ENCODE measurements around the gene DHFR2.

DNA sequence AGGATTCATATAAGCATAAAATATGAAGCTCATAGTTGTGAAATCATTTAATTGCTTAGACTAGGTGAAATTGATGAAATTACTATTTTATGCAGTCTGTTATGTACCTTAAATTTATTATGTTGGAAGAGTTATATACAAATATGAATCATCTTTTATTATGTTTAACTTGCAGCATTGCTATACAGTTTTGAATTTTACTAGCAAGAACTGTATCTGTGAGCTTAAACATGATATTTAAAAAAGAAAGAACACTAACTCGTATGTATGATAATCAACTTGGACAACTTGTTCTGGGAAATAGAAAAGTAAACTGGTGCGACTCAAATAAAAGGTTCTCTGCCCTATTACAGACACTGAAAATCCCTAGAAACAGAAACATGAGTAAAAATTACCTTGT is 36.1 kb downstream of the DHFR2 start:
- no peak for TF ChIP-seq POLR2A (IDR thresholded peaks at IDR 0.05)
- TF ChIP-seq, protein P1, sequence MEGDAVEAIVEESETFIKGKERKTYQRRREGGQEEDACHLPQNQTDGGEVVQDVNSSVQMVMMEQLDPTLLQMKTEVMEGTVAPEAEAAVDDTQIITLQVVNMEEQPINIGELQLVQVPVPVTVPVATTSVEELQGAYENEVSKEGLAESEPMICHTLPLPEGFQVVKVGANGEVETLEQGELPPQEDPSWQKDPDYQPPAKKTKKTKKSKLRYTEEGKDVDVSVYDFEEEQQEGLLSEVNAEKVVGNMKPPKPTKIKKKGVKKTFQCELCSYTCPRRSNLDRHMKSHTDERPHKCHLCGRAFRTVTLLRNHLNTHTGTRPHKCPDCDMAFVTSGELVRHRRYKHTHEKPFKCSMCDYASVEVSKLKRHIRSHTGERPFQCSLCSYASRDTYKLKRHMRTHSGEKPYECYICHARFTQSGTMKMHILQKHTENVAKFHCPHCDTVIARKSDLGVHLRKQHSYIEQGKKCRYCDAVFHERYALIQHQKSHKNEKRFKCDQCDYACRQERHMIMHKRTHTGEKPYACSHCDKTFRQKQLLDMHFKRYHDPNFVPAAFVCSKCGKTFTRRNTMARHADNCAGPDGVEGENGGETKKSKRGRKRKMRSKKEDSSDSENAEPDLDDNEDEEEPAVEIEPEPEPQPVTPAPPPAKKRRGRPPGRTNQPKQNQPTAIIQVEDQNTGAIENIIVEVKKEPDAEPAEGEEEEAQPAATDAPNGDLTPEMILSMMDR (IDR thresholded peaks at IDR 0.05), result no peak

All from uterus (tissue), 2 donors.